ENCODE results near the gene TLR10. TPM values are rescaled to one million over a fixed set of nuclear protein-coding genes. Genes with fewer than 3 reads are reported as not detected.

Gene TLR10
- total RNA-seq, 1 donor from 2014 or later, result not detected

GRCh38 chr4:38738940-38739803 lies 43.6 kb downstream of the TLR10 start:
- Mint-ChIP-seq H3K27ac (ENCODE audit: unreplicated experiment) (no peak overlapping the region), H3K4me3 (ENCODE audit: unreplicated experiment) (no peak overlapping the region), H3K27me3 (ENCODE audit: unreplicated experiment) (peaks cover 2% of the 10 kb centered on the region), H3K9me3 (ENCODE audit: unreplicated experiment) (peaks cover 2% of the 10 kb centered on the region), H3K36me3 (ENCODE audit: unreplicated experiment) (no peaks in the 10 kb centered on the region), H3K4me1 (ENCODE audit: low read depth, unreplicated experiment) (peaks cover 11% of the 10 kb centered on the region)
- no peak for DNase-seq
- TF ChIP-seq, protein P1, sequence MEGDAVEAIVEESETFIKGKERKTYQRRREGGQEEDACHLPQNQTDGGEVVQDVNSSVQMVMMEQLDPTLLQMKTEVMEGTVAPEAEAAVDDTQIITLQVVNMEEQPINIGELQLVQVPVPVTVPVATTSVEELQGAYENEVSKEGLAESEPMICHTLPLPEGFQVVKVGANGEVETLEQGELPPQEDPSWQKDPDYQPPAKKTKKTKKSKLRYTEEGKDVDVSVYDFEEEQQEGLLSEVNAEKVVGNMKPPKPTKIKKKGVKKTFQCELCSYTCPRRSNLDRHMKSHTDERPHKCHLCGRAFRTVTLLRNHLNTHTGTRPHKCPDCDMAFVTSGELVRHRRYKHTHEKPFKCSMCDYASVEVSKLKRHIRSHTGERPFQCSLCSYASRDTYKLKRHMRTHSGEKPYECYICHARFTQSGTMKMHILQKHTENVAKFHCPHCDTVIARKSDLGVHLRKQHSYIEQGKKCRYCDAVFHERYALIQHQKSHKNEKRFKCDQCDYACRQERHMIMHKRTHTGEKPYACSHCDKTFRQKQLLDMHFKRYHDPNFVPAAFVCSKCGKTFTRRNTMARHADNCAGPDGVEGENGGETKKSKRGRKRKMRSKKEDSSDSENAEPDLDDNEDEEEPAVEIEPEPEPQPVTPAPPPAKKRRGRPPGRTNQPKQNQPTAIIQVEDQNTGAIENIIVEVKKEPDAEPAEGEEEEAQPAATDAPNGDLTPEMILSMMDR (IDR thresholded peaks at IDR 0.05; ENCODE audit: partially characterized antibody, unreplicated experiment), result no peak

DNA sequence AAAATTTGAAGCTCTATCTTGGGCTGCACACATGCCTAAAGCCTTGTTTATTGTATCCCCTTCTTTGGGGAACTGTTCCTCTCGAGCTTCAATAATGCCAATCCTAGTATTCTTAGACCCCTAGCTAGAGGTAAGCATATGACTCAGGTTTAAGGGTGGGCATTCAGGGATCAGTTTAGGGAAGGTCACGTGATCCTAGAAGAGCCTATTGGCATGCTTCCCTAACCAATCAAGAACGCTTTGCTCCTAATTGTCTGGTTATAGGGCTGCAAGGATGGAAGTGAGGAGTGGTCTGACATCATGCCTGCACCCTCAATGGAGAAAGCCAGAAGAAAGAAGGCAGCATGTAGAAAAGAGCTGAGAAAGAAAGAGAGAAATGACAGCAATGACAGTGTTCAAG lies 46.9 kb downstream of the TLR10 start:
- Mint-ChIP-seq H3K9me3 (ENCODE audit: unreplicated experiment) (peaks cover 6% of the 10 kb centered on the region), H3K4me3 (ENCODE audit: unreplicated experiment) (no peak overlapping the region), H3K27me3 (ENCODE audit: unreplicated experiment) (peaks cover 6% of the 10 kb centered on the region), H3K36me3 (ENCODE audit: unreplicated experiment) (peaks cover 9% of the 10 kb centered on the region), H3K27ac (ENCODE audit: unreplicated experiment) (no peak overlapping the region), H3K4me1 (ENCODE audit: low read depth, unreplicated experiment) (peaks cover 4% of the 10 kb centered on the region)
- no peak for DNase-seq
- TF ChIP-seq, protein P1 (IDR thresholded peaks at IDR 0.05; ENCODE audit: partially characterized antibody, unreplicated experiment), result no peak

DNA sequence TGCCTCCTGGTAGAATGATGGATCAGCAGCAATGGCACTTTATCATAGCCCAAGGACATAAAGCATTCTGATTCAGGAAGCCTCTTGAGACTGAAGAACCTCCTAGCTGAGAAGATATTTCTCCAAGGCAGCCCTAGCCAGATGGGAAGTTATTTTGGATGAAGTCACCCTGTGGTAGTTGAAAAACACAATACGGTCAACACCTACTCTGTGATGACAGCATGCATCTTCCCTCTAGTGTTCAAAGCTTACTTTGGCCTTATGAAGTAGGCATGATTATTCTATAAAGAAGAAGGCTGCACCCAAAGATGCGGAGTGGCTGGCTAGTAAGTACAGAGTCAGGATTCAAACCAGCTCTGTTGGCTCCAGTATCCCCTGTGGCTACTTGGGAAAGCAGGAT lies 47.9 kb downstream of the TLR10 start:
- Mint-ChIP-seq H3K9me3 (ENCODE audit: unreplicated experiment) (peaks cover 6% of the 10 kb centered on the region), H3K27me3 (ENCODE audit: unreplicated experiment) (peaks cover 6% of the 10 kb centered on the region), H3K36me3 (ENCODE audit: unreplicated experiment) (peaks cover 9% of the 10 kb centered on the region), H3K27ac (ENCODE audit: unreplicated experiment) (no peak overlapping the region), H3K4me1 (ENCODE audit: low read depth, unreplicated experiment) (no peaks in the 10 kb centered on the region), H3K4me3 (ENCODE audit: unreplicated experiment) (no peak overlapping the region)
- no peak for DNase-seq
- TF ChIP-seq, protein P1 (IDR thresholded peaks at IDR 0.05; ENCODE audit: partially characterized antibody, unreplicated experiment), result no peak

- peaks cover 9% of the 10 kb centered on the region for H3K36me3 Mint-ChIP-seq (ENCODE audit: unreplicated experiment)
Observed at GRCh38 chr4:38734446-38734845, 48.3 kb downstream of the TLR10 start.

More at GRCh38 chr4:38734446-38734845, 48.3 kb downstream of the TLR10 start:
- Mint-ChIP-seq H3K4me1 (ENCODE audit: low read depth, unreplicated experiment) (no peaks in the 10 kb centered on the region), H3K27me3 (ENCODE audit: unreplicated experiment) (peaks cover 6% of the 10 kb centered on the region), H3K9me3 (ENCODE audit: unreplicated experiment) (peaks cover 6% of the 10 kb centered on the region), H3K4me3 (ENCODE audit: unreplicated experiment) (no peak overlapping the region), H3K27ac (ENCODE audit: unreplicated experiment) (no peak overlapping the region)
- DNase-seq, result no peak
- TF ChIP-seq, protein P1 (IDR thresholded peaks at IDR 0.05; ENCODE audit: partially characterized antibody, unreplicated experiment), result no peak

Measured in glutamatergic neuron (in vitro differentiated cells).